CD4-positive, alpha-beta T cell treated with Interleukin-15 for 4 hours (primary cell): Measurements from ENCODE around the gene RUVBL1.

Experiments used
- DNase-seq: peaks from one replicate; pipeline ENCODE4 v3.0.0-alpha.2; 2020; ENCODE audit warnings: low spot score

RUVBL1 gene

DNA sequence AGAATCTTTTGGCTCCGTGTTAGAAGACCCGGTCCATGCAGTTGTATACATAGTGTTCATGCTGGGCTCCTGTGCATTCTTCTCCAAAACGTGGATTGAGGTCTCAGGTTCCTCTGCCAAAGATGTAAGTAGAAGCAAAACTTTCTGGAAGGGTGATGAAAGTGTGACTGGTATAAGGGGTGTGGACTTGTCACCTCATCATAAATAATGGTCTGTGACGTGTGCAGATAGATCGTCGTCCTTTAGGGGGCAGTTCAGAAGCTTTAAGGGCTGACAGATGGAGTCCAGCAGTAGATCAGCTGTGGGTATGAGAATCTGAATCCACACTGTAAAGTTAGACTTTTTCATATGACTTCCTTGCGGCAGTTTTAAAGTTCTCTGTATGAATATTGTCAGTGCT is 56.1 kb downstream of the RUVBL1 start:
- no peak for DNase-seq

DNA sequence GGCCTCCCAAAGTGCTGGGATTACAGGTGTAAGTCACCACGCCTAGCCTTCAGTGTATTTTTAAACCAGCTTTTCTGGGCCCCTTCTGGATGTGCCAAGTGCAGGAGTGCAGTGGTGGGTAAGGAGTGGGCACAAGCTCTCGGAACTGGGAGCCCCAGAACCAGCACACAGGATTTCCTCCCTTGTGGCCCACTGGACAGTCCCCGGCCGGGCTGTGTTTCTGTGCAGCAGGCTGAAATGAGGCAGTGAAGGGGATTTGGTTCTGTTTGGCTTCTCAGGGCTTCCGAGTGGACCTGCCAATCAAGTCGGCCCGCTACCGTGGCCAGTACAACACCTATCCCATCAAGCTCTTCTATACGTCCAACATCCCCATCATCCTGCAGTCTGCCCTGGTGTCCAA is 56.9 kb downstream of the RUVBL1 start:
- no peak for DNase-seq

DNA sequence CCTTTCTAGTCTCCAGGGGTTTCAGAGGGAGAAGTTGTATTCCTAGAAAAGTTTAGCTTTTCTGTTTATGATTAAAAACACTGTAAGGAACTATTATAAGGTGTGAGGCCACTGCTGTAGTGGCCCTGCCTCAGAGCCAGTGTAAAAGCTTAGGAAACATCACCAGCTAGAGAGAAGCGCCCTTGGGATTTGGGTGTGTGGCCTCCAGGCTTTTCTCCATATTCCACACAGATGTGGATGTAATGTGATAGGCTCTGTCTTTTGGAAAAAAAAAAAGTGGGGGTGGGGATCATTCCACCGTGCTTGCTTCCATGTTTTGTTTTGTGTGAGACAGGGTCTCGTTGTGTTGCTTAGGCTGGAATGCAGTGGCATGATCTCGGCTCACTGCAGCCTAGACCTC is 57.5 kb downstream of the RUVBL1 start:
- no peak for DNase-seq

DNA sequence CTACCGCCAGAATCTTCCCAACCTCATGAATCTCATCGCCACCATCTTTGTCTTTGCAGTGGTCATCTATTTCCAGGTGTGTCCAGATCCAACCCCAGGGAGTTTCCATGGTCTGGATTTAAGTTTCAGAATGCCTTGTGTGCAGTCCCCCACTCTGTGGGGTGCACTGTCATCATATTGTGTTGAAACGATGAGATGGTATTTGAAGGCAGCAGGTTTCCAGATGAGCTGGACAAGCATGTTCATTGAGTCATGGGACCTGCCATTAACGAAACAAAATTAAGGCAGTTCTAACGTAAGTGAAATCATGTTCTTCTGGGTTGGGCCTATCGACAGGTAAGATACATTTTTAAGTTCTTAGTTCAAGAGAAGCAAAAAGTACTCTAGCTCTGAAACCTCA is 58.6 kb downstream of the RUVBL1 start:
- no peak for DNase-seq

DNA sequence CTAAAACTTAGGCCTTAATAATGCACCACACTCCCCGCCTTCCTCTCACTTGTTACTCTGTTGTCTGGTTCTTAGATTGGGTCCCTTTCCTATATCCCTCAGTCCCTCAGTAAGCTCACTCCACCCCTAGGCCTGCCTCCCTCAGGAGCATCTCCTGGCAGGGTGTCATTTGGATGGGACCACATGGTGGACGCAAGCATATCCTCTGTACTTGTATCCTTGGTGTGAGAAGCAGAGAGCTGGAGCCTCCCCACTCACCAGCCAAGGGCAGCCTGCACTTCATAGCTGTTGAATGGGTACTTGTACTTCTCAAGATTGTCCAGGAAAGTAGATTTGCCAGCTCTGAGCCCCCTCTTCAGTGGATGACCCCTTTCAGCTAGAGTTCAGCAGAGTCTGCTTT is 59.7 kb downstream of the RUVBL1 start:
- DNase-seq: no peak

DNA sequence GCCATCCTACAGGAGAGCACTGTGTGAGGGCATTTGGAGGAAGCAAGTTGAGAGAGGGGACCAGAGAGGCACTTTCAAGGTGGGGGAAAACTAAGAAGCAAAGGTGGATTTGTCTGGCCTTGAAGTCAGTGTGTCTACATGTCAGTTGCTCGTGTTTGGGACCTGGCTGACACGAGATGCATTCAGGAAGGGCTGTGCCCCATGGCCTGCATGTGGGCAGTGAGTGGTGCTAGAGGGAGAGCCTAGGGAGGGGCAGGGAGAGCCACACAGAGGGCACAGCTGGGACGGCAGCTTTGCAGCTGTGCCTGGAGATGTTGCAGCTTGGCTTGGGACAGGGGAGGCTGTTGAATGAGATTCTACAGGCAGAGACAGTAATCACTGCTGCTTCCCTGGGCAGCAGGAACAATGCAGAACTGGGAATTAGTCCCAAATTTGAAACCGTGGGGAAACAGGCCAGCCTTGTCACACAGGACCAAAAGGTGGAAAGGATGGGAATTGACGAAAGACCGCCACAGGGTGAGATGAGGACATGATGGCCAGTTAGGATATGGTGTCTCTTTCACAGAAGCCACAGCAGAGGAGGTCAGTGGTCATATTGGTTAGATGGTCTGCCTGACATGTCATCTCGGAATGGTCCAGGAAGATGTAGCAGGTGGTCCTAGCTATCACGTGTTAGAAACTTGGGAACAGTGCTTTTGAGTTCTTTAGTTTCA is 61.4 kb downstream of the RUVBL1 start:
- no peak for DNase-seq

DNA sequence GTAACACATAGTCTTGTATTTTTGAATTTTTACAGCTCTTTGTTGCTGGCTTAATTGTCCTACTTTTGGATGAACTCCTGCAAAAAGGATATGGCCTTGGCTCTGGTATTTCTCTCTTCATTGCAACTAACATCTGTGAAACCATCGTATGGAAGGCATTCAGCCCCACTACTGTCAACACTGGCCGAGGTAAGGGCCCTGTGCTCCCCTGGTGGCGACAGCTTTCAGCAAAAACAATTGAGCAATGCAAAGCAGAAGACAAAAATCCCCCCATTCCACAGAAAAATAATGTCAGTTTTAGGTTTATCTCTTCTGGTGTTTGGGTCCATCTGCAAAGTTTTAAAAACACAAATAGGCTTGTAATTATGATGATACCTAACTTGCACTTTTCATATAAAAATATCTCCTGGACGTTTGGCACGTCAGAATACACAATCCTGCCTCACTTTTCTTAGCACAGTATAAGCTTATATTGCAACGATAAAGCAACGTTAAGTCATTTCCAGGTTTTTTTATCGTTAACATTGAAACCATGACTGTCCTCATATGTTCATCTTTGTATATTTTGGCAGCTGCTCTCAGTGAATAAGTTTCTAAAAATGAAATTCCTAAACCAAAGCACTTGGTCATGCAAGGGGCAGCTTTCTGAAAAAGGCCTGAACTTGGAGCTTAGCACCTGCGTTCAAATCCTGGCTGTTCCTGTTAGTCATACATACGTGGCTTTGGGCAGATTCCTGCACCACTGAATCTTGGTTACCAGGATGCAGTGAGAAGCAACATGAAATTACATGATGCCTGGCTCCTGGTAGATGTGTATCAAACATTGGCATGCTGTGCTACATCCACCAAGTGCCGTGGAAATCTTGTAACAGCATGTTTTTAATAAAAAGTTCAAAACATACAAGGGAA is 62.9 kb downstream of the RUVBL1 start:
- no peak for DNase-seq

DNA sequence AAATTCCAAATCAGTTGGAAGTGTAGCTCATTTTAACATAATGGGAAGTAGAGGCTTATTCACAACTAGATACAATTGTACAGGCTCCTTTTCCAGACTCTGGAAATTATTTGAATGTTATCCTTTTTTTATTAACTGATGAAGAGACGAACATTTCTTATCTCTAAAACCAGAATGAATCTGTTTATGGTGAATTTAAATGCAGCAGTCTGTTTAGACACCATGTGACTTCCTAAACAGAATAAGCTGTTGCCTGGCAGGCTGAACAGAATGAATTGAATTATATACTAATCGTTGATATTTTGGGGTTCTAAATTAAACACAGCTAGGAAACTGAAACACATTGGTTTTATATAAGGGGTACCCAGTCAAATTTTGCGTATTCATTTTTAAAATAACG is 67.4 kb downstream of the RUVBL1 start:
- no peak for DNase-seq

DNA sequence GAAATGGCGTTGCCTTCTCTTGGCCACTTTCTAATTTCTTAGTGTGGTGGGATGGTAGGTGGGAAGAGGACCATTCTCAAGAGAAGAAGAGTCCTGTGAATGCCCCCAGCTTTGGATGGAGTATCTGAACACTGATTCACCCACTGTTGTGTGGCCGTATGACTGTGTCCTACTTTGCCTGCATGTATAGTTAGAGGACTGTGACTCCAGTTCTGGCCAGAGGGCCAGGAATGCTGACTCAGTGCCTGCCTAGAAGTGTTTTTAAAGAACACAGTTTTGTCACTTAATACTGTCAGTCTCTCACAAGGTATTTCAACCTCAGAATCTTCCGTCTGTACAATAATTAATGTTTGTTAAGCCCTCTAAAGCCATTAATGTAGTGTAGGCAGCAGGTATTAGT is 69.2 kb downstream of the RUVBL1 start:
- DNase-seq: no peak

DNA sequence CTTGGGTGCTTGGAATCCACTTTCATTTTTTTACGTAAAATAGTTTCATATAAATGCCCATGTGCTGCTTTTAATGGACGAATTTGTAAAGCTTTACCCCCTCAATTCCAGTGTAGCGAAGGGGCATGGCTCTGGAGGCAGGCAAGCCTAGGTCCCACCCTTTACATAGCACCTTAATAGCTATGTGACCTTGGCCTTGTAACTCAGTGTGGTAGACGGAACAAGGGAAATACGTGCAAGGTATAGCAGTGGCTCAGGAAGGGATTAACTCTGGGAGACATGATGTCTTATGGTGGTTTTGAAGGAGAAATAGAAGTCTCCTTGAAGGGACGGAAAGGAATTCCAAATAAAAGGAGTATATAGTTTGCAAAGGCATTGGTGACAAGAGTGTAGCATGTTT is 70.0 kb downstream of the RUVBL1 start:
- no peak for DNase-seq

DNA sequence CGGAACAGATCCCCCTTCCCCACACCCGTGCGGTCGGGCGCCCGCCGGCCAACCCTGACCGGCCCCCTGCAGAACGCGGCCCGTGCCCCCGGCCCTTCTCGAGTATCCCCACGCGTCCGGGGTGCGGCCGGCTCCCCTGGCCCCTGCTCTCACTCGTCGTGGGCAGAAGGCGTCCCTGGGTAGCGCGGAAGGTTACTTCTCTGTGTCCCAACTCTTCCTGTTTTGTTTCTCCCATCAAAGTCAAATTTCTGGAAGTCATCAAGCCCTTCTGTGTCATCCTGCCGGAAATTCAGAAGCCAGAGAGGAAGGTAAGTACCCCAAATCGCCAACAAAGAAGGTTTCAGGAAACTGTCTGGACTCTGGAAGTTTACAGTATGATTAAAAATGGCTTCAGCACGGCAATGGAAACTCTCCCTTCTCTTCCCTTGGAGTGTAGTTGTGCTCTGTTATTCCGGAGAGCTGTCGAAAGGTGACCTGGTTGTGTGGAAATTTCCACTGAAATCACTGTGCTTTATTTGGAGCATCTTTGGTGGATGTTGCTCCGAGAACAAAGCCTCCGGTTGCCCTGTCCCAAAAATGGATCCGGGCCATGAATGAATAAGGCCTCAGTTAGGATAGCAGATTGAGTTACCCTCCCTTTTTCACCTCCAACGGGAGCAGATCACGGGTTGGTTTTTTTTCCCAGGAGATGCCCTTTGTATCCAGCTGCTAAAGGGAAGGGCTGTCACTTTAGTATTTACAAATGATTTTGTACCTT is 70.8 kb downstream of the RUVBL1 start:
- DNase-seq: no peak

DNA sequence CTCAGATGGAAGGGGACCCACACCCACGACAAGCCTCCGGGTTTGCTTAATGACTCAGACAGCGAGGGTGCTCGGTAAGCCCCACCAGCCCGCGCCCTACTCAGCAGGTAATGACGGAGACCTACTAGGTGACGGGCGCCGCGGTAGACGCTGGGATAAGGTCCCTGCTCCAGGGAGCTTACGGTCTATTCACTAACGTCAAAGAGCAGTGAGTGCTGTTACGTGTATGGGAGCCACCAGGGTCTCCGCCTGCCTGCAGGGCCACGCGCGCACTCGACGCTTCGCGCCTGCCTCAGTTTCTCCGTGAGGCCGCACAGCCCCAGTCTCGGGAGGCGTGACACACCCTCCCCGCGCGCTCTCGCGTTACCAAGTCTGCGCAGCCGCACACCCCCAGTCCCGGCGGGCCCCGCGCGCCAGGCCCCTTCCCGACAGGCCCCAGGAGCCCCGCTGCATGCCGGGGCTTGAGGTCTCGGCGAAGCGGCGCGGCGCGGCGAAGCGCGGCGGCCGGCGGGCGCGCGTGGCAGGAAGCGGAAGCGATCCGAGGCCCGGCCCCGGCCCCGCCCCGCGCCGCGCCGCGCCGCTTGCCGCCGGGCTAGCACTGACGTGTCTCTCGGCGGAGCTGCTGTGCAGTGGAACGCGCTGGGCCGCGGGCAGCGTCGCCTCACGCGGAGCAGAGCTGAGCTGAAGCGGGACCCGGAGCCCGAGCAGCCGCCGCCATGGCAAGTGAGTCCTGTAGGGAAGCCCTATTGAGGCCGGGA is 71.6 kb downstream of the RUVBL1 start, which contains the start of gene SEC61A1:
TSS of gene SEC61A1 (plus strand) at position 601 of the 758 bp plus-strand sequence. CDS start at position 717, 116 bp downstream.
- peak; percentile 95 for DNase-seq

DNA sequence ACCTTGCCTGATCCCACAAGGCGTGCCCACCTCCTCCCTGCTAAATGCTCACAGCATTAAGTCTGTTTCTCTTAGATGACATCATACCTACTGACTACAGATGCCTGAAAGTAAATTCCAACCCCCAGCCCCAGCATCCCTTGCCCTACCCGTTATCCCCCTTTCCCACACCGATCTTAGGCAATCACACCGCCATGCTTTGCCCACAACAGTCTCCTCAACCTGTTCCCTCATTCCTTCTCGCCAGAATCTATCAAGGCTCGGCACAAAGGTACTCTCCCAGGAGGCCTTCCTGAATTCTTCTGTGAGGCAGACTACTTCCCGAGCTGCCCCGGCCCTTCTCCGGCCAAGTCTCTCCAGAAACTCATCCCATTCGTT is 72.2 kb downstream of the RUVBL1 start:
- no peak for DNase-seq

DNA sequence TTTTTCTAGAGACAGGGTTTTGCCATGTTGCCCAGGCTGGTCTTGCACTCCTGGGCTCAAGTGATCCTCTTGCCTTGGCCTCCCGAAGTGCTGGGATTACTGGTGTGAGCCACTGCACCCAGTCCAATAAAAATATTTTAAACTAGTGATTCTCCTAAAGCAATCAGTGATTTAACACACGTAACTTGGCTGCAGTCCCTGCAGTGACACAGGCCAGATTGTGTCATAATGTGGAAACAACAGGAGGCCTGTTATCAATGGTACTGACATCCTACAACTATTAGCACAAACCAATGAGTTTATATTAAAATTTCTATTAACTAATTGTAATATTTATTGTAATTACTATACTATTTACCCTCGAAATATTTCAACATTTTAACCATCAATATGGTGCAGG is 73.0 kb downstream of the RUVBL1 start:
- DNase-seq: no peak

DNA sequence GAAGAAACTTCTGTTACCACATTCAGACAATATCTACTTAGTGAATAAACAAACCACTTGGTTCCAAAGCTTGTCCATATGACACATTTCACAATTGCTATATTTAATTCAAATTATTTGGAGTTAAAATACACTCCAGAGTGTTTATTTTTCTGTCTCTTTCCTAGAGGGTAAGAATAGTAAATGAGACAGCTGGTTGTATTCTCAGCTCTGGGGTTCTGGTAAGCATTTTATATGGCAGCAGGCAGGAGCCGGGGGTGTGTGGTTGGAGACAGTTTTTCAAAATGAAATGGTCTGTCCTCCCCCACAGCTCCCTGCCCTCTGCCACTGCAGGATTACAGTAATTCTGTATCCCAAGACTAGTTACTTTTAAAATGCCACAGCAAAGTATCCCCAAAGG is 82.3 kb downstream of the RUVBL1 start:
- DNase-seq: no peak

DNA sequence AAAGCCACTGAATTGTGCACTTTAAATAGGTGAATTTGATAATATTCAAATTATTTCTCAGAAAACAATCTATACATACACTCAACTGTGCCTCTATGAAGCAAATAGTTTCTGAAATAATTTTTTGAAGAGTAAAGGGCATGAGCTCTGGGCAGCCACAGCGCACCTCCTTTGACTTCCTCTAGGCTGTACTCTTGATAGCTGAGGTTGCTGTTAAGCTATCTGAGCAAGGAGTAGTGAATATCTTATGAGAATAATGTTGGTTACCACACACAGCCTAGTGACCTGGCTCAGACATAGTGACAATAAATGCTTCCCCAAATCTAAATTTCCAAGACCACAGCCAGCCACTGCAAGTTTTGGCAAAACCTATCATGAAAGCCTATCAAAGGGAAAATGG is 83.0 kb downstream of the RUVBL1 start:
- DNase-seq: no peak

DNA sequence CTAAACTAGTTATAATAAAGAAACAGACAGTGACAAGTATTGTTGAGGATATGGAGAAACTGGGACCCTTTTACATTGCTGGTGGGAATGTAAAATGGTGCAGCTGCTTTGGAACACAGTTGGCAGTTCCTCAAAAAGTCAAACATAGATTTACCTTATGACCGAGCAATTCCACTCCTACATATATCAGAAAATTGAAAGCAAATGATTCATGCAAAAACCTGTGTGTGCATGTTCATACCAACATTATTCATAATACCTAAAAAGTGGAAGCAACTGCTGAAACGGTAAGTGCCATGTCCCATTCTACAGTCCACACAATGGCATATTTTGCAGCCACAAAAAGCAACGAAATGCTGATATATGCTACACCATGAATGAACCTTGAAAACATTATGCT is 83.6 kb downstream of the RUVBL1 start:
- no peak for DNase-seq

DNA sequence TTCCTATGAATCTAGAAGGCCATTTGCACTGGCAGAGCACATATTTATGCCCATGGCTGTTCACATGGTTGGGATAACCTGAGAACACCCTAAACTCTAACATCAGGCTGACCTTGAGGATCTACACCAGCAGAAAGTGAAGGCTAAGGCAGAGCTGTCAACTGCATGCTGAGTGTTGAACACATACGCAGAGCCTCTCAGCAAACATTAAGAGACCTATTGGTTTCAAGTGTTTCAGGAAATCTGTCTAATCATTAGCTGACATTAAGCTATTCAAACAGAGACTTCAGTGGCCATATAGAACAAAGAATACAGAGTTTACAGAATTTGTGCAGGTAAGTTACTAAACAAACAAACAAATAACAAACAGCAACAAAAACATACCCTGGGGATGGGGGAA is 87.5 kb downstream of the RUVBL1 start:
- DNase-seq: no peak

DNA sequence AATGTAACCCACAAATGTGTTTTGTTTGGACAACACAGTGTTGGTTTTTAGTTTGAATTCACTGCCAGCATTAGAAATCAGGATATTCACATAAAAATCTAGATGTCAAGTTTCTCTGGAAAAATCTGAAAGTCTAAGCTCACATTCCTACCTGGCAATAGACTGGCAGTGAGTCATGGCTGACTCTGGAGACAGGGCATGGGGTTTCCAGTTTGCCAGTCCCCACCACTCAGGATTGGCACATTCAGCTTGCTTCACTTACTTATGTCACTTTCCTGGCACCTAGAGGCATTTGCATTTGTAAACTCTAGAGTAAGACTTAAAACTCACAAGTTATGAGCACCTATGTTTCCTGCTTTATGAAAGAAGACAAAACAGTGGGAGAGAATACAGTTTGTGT is 90.5 kb downstream of the RUVBL1 start:
- DNase-seq: no peak
